ENCODE results near the gene FIBIN. TPM values are rescaled to one million over a fixed set of nuclear protein-coding genes. Genes with fewer than 3 reads are reported as not detected.

Gene FIBIN
- total and polyA plus RNA-seq, 11 donors = 5.4 to 16.4 (median 7.5) TPM

- Histone ChIP-seq H3K27me3 (no peaks in the 10 kb centered on the region), H3K27ac (no peak overlapping the region), H3K9me3 (peaks cover 0 to 2% (median 0%) of the 10 kb centered on the region in 12 donors), H3K36me3 (no peaks in the 10 kb centered on the region), H3K4me1 (peaks cover 0 to 6% (median 0%) of the 10 kb centered on the region in 12 donors), H3K4me3 (no peak overlapping the region)
- intact Hi-C loops (cut with DNase I) = no loop called here
- DNase-seq (no peak), ATAC-seq (no peak)
- 80 to 83% (median 82%) methylated on average over 8 of the region's 8 CpGs for WGBS, 4 donors
- TF ChIP-seq, protein P1, sequence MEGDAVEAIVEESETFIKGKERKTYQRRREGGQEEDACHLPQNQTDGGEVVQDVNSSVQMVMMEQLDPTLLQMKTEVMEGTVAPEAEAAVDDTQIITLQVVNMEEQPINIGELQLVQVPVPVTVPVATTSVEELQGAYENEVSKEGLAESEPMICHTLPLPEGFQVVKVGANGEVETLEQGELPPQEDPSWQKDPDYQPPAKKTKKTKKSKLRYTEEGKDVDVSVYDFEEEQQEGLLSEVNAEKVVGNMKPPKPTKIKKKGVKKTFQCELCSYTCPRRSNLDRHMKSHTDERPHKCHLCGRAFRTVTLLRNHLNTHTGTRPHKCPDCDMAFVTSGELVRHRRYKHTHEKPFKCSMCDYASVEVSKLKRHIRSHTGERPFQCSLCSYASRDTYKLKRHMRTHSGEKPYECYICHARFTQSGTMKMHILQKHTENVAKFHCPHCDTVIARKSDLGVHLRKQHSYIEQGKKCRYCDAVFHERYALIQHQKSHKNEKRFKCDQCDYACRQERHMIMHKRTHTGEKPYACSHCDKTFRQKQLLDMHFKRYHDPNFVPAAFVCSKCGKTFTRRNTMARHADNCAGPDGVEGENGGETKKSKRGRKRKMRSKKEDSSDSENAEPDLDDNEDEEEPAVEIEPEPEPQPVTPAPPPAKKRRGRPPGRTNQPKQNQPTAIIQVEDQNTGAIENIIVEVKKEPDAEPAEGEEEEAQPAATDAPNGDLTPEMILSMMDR (IDR thresholded peaks at IDR 0.05) = no peak
- no peak for TF ChIP-seq POLR2A (IDR thresholded peaks at IDR 0.05)
These were observed 32.2 kb downstream of the FIBIN start for GRCh38 chr11:27025957-27026733.

DNA sequence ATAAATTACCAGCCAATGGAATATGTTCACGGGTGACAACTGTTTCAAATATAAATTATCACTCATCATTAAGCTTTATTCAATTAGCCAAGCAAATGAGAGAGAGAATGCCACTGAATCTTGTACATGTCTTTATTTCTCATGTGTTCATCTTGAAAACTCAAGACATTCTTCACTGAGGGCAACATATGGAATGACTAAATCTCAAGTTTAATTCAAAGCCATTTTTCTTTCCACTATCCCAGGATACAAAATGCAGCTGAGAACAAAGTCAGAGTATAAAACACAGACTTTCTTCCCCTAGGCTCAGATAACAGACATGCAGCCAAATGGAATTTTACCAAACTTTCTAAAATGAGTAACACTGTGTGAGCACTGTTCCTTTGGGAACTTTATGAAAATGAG, 34.7 kb downstream of the FIBIN start:
- peaks cover 0 to 6% (median 0%) of the 10 kb centered on the region in 12 donors for H3K4me1 ChIP-seq
- intact Hi-C loops (cut with DNase I) = no loop called here
- ATAC-seq (peak in 2 of 4 donors; percentile 39 to 84), DNase-seq (no peak)
- peak overlapping the region in 1 of 12 donors; percentile 14 for H3K27ac ChIP-seq
- H3K36me3 ChIP-seq = no peaks in the 10 kb centered on the region
- no peak overlapping the region for H3K4me3 ChIP-seq
- H3K9me3 ChIP-seq = peaks cover 0 to 2% (median 0%) of the 10 kb centered on the region in 12 donors
- TF ChIP-seq, protein P1 (IDR thresholded peaks at IDR 0.05) = no peak
- TF ChIP-seq POLR2A (IDR thresholded peaks at IDR 0.05) = no peak
- H3K27me3 ChIP-seq = no peaks in the 10 kb centered on the region
- WGBS, 4 donors = 58 to 76% (median 66%) methylated on average over 1 of the region's 1 CpG

DNA sequence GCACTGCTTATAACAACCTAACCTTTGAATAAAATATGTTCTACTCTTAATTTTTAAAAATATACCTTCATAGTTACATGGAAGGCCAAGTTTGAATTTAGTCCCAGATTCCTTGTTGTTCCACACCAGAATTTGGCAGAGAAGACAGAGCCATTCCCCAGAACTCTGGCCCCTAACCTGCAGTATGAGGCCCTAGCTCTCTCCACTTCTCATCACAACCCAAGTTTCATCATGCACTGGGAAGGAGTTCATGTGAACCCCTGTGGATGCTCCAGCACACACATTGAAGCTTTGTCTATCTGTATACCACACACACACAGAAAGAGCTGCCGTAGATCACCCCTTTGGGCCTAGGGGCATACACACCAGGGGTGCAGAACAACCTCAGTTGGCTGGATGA, 36.1 kb downstream of the FIBIN start:
- no peak for DNase-seq
- ATAC-seq = no peak
- Histone ChIP-seq H3K4me1 (peaks cover 0 to 6% (median 0%) of the 10 kb centered on the region in 12 donors), H3K4me3 (no peak overlapping the region), H3K9me3 (peaks cover 0 to 12% (median under 1%) of the 10 kb centered on the region in 12 donors), H3K27me3 (no peaks in the 10 kb centered on the region), H3K27ac (no peak overlapping the region), H3K36me3 (no peaks in the 10 kb centered on the region)
- no peak for TF ChIP-seq POLR2A (IDR thresholded peaks at IDR 0.05)
- TF ChIP-seq, protein P1 (IDR thresholded peaks at IDR 0.05) = no peak
- 77 to 95% (median 87%) methylated on average over 1 of the region's 1 CpG for WGBS, 4 donors
- intact Hi-C loops (cut with DNase I) = no loop called here

GRCh38 chr11:27031754-27032153, 37.8 kb downstream of the FIBIN start:
- H3K9me3 ChIP-seq = peaks cover 0 to 26% (median 4%) of the 10 kb centered on the region in 12 donors
- no peak overlapping the region for H3K4me3 ChIP-seq
- no peak overlapping the region for H3K27ac ChIP-seq
- H3K4me1 ChIP-seq = peaks cover 0 to 6% (median 0%) of the 10 kb centered on the region in 12 donors
- ATAC-seq (peak in 1 of 4 donors; percentile 36), DNase-seq (no peak)
- H3K27me3 ChIP-seq = no peaks in the 10 kb centered on the region
- 79 to 100% (median 94%) methylated on average over 3 to 5 of the region's 5 CpGs for WGBS, 4 donors
- intact Hi-C loops (cut with DNase I) = no loop called here
- H3K36me3 ChIP-seq = no peaks in the 10 kb centered on the region
- TF ChIP-seq, protein P1 (IDR thresholded peaks at IDR 0.05) = no peak
- TF ChIP-seq POLR2A (IDR thresholded peaks at IDR 0.05) = no peak

Data from heart left ventricle (tissue), 16 donors.